ENCODE measurements around the gene ELFN1.

Gene ELFN1

GRCh38 chr7:1694611-1695511 is 24.8 kb downstream of the ELFN1 start:
- peak; percentile 43 for DNase-seq (ENCODE audit: low spot score)

GRCh38 chr7:1695800-1696454 is 25.9 kb downstream of the ELFN1 start:
- peak; percentile 45 for DNase-seq (ENCODE audit: low spot score)

DNA sequence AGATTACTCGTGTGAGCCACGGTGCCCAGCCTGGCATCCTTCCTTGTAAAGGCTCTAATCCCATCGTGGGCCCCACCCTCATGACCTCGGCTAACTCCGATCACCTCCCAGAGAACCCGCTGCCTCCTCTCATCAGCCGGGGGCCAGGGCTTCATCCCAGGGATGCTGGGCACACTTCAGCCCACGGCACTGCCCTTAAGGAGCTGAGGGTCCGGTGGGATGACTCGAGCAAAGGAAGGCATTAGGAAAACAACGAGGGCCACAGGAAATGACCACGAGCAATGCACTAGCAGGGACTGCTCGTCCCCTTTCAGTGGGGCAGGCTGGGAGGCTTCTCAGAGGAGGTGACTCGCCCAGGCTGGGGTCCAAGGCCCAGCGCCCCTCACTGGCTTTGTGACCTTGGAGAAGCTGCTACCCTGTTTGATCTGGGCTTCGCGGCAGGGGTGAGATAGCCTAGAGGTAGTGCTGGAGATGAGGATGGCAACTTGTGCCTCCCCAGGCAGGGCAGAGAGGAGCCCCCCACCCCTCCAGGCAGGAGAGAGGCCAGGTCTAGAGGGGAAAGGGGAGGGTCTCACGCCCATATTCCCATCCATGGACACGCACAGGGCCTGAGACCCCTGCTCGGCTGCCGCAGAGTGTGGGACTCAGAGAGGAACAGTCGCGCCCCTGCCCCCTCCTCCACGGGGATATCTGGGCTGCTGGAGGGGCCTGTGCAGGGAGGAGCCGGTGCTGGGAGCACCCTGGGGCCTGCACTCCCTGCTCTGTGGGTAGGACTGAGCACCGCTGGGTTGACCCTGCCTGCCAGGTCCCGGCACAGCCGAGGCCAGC is 26.8 kb downstream of the ELFN1 start:
- peak; percentile 46 for DNase-seq (ENCODE audit: low spot score)

DNA sequence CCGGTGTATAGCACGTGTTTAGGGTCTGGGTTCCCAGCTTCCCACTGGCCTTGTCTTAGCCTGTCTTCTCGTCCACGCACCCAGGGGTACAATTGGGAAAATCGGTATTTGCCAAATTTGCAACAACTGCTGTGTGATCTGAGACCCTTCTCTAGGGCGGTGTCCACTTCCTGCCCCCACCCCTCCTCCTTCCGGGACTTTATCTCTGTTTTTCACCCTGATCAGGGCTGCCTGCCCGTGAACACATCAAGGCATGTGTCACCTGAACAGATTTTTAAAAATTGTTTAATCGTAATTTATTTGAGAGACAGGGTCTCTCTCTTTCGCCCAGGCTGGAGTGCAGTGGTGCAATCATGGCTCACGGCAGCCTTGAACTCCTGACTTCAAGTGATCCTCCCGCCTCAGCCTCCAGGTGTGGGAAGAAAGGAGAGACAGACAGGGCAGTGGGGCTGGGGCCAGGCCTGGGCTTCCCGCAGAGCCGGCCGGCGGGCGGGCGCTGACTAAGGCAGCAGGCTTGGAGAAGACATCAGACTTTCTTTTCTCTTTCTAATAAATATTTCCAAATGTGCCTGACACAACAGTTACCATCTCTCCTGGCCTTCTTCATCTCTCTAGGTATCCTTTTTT is 27.5 kb downstream of the ELFN1 start:
- peak; percentile 40 for DNase-seq (ENCODE audit: low spot score)

GRCh38 chr7:1698201-1698600 is 28.1 kb downstream of the ELFN1 start:
- peak; percentile 23 for DNase-seq (ENCODE audit: low spot score)

DNA sequence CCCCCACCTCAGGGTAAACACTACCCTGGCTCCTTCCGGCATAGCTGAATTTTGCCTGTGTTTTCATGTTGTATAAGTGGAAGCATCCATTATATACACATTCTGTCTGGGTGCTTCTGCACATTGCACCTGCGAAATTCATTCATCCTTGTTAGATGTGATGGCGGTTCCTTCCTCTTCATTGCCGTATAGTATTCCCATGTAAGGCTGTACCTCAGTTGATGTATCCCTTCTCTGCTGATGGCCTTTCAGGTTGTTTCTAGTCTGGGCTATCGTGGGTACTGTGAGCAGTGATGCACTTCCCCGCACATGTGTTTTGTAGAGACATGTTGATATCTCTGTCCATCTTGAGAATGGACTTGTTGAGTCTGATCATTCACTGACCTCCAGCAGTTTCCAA is 28.9 kb downstream of the ELFN1 start:
- peak; percentile 12 for DNase-seq (ENCODE audit: low spot score)

DNA sequence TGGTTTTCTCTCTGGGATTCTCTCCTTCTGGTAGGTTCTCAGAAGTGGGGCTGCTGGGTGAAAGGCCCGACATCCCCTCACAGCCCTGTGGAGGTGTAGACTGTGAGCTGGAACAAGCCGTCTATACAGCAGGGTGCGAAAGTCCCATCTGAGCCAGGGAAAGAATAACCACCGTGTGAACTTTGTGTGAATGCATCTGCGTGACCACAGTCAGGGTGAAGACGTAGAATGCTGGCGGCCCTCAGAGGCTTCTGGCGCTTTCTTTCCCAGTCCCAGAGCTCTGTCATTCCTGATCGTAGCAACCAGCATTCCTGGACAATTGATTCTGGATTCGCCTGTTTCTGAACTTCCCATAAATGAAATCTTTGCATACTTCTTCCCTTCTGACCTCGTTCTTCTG is 30.0 kb downstream of the ELFN1 start:
- peak; percentile 31 for DNase-seq (ENCODE audit: low spot score)

DNA sequence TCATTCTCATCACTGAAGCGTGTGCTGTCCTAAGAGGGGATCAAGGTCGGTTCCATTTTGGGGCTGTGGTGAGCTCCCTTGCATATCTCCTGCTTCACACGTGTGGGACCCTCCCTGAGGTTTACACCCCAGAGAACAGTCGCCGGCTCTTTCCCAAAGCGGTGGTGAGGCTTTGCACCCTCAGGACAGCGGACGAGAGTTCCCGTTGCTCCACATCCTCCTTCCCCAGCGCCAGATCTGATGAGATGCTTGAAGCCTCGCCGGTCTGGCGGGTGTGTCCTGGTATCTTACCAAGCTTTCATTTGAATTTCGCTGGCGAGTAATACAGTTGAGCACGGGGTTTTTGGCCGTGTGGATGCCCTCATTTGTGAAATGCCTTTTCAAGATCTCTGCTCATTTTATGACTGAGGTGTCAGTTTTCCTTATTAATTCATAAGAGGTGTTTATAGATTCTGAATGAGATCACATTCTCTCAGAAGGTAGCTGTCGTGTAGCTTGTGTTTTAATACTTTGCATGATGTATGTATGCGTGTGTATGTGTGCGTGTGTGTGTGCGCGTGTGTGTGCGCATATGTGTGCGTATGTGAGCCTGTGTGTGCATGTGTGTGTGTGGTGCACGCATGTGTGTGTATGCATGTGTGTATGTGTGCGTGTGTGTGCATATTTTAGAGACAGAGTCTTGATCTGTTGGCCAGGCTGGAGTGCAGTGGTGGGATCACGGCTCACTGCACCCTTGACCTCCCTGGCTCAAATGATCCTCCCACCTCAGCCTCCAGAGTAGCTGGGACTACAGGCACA is 30.7 kb downstream of the ELFN1 start:
- peak; percentile 36 for DNase-seq (ENCODE audit: low spot score)

DNA sequence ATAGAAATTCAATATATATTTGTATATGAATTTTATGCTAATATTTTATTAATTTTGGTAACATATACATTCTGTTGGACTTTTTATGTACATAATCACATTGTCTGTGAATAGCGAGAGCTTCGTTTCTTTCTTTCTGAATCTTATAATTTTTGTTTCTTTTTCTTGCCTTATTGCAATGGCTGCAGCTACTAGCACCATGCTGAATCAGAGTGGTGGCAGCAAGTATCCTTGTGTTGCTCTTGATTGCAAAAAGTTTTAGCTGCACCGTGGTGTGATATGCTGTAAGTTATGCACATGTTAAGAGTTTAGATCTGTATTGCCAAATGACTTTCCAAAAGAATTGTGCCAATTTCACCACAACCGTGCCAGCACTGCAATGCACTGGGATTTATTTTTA is 32.6 kb downstream of the ELFN1 start:
- peak; percentile 16 for DNase-seq (ENCODE audit: low spot score)

- peak; percentile 50 for DNase-seq (ENCODE audit: low spot score)
These were observed 33.4 kb downstream of the ELFN1 start for GRCh38 chr7:1703441-1703840.

DNA sequence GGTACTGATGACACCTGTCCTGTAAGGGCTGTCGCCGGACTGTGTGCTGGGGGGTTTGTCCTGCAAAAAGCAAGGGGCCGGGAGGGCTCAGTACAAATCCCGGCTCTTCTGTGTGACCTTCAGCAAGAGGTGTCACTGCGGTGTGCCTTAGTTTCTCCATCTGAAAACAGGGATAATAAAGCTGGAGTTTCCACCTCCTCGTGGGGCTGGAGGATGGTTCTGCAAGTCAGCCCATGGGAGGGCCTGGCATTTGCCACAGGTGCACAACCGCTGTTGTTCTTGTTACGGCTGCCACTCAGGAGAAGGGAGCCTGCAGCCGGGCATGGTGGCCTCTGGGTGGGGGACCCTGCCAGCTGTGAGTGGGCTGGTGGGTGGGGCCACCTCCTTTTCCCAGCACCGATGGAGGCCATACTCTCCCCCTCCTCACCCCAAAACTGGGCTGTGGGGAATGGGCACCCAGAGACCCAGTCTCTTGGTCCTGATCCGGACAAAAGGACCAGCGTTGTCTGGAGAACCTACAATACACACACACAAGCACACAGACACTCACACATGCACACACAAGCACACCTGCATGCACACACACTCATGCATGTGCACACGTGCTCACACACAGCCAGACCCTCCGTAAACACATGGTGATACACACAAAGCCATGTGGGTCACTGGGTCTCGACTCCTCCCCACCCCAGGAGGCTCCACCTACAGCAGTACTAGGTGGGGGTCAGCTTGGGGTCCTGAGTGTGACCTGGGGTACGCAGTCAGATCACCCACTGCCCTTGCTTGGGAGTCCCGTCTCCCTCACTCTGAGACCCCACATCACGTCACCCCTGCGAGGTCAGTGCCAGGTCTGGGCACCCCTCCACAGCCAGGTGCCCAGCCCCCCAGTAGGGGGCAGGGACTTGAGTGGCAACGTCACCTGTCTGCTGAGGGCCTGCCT is 34.1 kb downstream of the ELFN1 start:
- peak; percentile 38 for DNase-seq (ENCODE audit: low spot score)

DNA sequence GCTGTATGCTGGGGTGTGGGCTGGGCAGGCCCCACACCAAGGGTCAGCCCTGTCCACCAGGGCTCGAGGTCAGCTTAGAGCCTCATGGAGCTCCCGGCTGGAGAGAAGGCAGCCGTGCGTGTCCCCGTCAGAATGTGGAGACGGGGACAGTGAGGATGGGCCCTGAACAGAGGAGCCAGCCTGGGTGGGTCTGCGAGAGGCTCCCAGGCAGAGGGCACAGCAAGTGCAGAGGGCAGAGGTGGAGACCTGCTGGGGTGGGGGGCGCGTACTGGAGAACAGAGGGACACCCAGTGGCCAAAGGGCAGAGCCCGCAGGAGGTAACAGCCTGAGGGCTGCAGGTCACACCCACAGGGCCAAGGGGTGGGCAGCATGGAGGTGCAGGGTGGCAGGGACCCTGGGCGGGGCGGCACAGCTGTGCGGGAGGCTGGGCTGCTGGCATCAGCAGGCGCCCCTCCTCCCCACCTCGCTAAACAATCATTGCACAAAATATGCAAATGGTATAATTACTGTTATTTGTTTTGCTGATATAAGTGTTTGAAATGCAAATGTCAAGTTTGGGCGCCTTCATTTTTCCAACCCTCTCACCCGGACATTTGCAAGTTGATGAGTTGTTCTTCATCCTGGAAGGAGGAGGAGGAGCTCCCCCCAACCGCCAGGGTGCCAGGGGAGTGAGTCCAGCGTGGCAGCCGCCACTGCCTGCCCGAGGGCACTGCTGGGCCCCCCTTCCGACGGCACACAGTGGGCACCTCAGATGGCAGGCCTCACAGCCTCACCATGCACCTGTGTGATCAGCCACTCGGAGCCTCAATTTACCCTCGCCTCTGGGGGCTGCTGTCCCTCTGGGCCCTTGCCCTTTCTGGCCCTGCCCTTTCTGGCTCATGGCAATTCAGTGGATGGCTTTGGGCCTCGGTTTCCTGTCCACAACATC is 35.0 kb downstream of the ELFN1 start:
- DNase-seq (ENCODE audit: low spot score) = peak; percentile 44

DNA sequence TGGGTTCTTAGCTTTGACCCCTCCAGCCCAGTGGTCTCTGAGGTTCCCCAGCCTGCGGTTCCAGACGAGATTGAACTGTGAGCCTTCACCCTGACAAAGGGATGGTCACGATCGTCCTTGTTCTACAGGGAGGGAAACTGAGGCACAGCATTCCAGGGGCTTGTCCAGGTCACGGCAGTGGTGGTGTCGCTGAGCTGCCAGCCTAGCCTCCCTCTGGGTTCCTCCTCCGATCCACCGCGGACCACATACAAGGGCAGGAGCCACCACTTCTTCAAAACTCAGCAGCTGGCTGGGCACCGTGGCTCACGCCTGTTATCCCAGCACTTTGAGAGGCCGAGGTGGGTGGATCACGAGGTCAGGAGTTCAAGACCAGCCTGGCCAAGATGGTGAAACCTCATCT is 35.8 kb downstream of the ELFN1 start:
- peak; percentile 22 for DNase-seq (ENCODE audit: low spot score)

- peak; percentile 29 for DNase-seq (ENCODE audit: low spot score)
These were observed 36.3 kb downstream of the ELFN1 start for GRCh38 chr7:1706381-1706720.

DNA sequence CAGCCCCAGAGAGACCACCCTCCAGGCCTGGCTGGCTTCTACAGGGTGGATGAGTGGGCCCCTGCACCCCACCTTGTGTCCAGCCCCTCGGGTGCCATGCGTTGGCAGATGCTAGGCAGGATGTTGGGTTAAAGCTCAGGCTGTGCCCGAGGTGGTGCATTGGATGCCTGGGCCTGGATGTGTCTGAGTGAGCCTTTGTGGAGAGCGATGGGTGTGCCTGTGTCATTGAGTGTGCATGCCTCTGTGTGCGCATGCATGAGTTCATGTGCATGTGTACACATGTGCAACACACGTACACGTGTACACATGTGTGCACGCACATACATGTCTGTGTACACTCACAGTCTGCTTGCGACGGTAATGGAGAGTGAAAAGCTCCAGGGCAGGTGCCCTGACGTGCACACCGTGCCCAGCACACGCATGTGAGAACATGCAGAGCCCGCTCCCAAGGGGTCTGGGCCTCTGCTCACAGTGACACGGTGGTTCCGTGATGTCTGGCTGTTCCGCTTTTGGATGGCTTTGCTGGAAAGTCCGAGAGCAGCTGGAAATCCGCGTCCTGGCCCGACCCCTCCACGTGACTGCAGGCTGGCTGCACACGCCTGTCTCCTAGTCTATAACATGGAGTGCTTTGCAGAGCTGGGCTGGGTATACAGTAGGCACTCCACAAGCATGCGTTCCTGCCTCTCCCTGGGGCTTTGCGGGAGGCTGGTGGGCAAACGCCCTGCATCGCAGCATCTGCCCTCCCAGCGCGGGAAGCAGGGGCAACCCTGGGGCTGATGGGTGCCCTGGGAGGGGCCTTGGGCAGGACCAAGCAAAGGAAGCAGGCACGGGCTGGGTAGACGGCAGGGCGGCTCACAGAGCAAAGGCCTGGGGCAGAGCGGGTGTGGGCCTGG is 36.9 kb downstream of the ELFN1 start:
- peak; percentile 29 for DNase-seq (ENCODE audit: low spot score)

DNA sequence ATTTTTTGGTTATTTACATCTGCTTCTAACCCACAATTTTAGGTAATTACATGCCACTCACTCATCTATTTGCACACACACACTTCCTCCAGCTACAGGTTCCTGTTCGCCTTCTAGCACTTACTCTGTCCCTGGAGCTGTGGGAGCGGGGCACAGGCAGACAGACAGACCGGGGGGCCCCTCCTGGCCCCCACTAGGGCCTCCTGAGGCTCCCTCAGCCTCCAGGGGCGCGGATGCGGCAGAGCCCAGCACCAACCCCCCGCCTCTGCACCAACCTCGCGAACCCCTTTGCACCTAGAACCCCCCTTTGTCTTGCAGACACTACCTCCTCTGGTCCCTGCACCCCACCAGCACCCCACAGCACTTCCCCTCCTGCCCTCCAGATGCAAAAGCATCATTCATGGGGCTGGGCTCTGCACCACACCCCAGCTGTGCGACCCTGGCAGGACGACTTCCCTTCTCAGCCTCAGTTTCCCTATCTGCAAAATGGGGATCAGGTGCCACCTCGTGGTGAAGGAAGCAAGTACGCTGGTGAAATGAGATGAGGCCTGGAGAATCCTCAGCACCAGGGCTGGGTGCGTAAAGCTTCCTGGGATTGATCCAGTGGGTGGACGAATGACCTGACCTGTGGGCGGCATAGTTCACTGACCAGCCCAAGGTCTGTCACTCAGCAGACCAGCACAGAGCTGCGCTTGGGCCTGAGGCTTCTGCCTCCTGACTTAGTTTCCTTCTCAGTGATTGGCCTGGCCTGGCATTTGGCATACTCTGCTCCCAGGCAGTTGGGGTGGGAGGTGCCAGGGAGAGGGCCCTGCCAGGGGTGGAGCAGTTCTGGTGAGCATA is 37.9 kb downstream of the ELFN1 start:
- DNase-seq (ENCODE audit: low spot score) = peak; percentile 26
